Hematopoietic multipotent progenitor cell treated with erythropoietin and hydrocortisone succinate and interleukin-3 and kit ligand, for 4 days (in vitro differentiated cells): ENCODE results near the gene GRM7.

Experiments
- DNase-seq: peaks from one replicate; pipeline ENCODE4 v3.0.0-alpha.2; 2015

Gene GRM7

GRCh38 chr3:7249493-7250076 is 388.7 kb downstream of the GRM7 start:
- DNase-seq = no peak

- no peak for DNase-seq
Measured at GRCh38 chr3:7254251-7254650, 393.3 kb downstream of the GRM7 start.

GRCh38 chr3:7260975-7261374 is 400.1 kb downstream of the GRM7 start:
- no peak for DNase-seq

GRCh38 chr3:7263347-7264195 is 402.7 kb downstream of the GRM7 start:
- no peak for DNase-seq

GRCh38 chr3:7264196-7264526 is 403.2 kb downstream of the GRM7 start:
- no peak for DNase-seq

- DNase-seq = no peak
Measured at GRCh38 chr3:7265736-7266135, 404.8 kb downstream of the GRM7 start.

GRCh38 chr3:7266551-7266950 is 405.6 kb downstream of the GRM7 start:
- DNase-seq = no peak

- DNase-seq = no peak
Measured at GRCh38 chr3:7270731-7271130, 409.8 kb downstream of the GRM7 start.

GRCh38 chr3:7271631-7272030 is 410.7 kb downstream of the GRM7 start:
- peak; percentile 4 for DNase-seq

GRCh38 chr3:7272203-7272602 is 411.3 kb downstream of the GRM7 start:
- no peak for DNase-seq

GRCh38 chr3:7275396-7275795 is 414.5 kb downstream of the GRM7 start:
- DNase-seq = no peak

GRCh38 chr3:7280318-7280717 is 419.4 kb downstream of the GRM7 start:
- no peak for DNase-seq

- no peak for DNase-seq
Measured at GRCh38 chr3:7282988-7283387, 422.1 kb downstream of the GRM7 start.

GRCh38 chr3:7285505-7285904 is 424.6 kb downstream of the GRM7 start:
- peak; percentile 78 for DNase-seq

GRCh38 chr3:7288133-7288532 is 427.2 kb downstream of the GRM7 start:
- no peak for DNase-seq

GRCh38 chr3:7289121-7289520 is 428.2 kb downstream of the GRM7 start:
- no peak for DNase-seq

- peak; percentile 95 for DNase-seq
Measured at GRCh38 chr3:7290077-7290825, 429.3 kb downstream of the GRM7 start.

GRCh38 chr3:7292362-7292761 is 431.4 kb downstream of the GRM7 start:
- peak; percentile 34 for DNase-seq

- DNase-seq = no peak
Measured at GRCh38 chr3:7293286-7293685, 432.4 kb downstream of the GRM7 start.

- peak; percentile 7 for DNase-seq
Measured at GRCh38 chr3:7305561-7305960, 444.6 kb downstream of the GRM7 start.

GRCh38 chr3:7306901-7307300 is 446.0 kb downstream of the GRM7 start:
- DNase-seq = peak; percentile 17

GRCh38 chr3:7307410-7307809 is 446.5 kb downstream of the GRM7 start:
- peak; percentile 83 for DNase-seq

- peak; percentile 39 for DNase-seq
Measured at GRCh38 chr3:7309641-7310102, 448.8 kb downstream of the GRM7 start.

- DNase-seq = no peak
Measured at GRCh38 chr3:7315037-7315436, 454.1 kb downstream of the GRM7 start.
